ENCODE data around the gene SMARCB1. TPM values are rescaled to one million over a fixed set of nuclear protein-coding genes. Genes with fewer than 3 reads are reported as not detected.

The SMARCB1 gene
- total RNA-seq, 2 donors from 2014 or later, result 42.6 to 45.8 TPM

GRCh38 chr22:23775779-23776375 lies 10.9 kb upstream of the SMARCB1 start:
- peak; percentile 66 for DNase-seq (ENCODE audit: low spot score)
- intact Hi-C loops (cut with DNase I), result no loop called here

GRCh38 chr22:23777776-23778576 lies 8.8 kb upstream of the SMARCB1 start:
- DNase-seq (ENCODE audit: low spot score), result peak; percentile 79
- intact Hi-C loops (cut with DNase I), result no loop called here

GRCh38 chr22:23778577-23778900 lies 8.2 kb upstream of the SMARCB1 start:
- no peak for DNase-seq (ENCODE audit: low spot score)
- intact Hi-C loops (cut with DNase I), result no loop called here

GRCh38 chr22:23779083-23779482 lies 7.7 kb upstream of the SMARCB1 start:
- DNase-seq (ENCODE audit: low spot score), result peak; percentile 58
- intact Hi-C loops (cut with DNase I), result no loop called here

GRCh38 chr22:23779731-23780130 lies 7.0 kb upstream of the SMARCB1 start:
- DNase-seq (ENCODE audit: low spot score), result peak; percentile 68
- intact Hi-C loops (cut with DNase I), result loop anchor here in 1 of 2 donors (5.0 kb wide), 1 partner anchor 68 kb away; no protein-coding TSS in a partner anchor

- peak; percentile 71 for DNase-seq (ENCODE audit: low spot score)
- intact Hi-C loops (cut with DNase I), result loop anchor here in 1 of 2 donors (5.0 kb wide), 1 partner anchor 67 kb away; no protein-coding TSS in a partner anchor
Measured at GRCh38 chr22:23780146-23780748, 6.5 kb upstream of the SMARCB1 start.

GRCh38 chr22:23781065-23781464 lies 5.7 kb upstream of the SMARCB1 start:
- intact Hi-C loops (cut with DNase I), result loop anchor here in 1 of 2 donors (5.0 kb wide), 1 partner anchor 66 kb away; no protein-coding TSS in a partner anchor
- peak; percentile 76 for DNase-seq (ENCODE audit: low spot score)

- DNase-seq (ENCODE audit: low spot score), result peak; percentile 90
- intact Hi-C loops (cut with DNase I), result loop anchor here in 1 of 2 donors (5.0 kb wide), 1 partner anchor 66 kb away; no protein-coding TSS in a partner anchor
Measured at GRCh38 chr22:23781511-23782183, 5.1 kb upstream of the SMARCB1 start.

- DNase-seq (ENCODE audit: low spot score), result peak; percentile 49
- intact Hi-C loops (cut with DNase I), result loop anchor here in 1 of 2 donors (5.0 kb wide), 1 partner anchor 65 kb away; no protein-coding TSS in a partner anchor
Measured at GRCh38 chr22:23782252-23782651, 4.5 kb upstream of the SMARCB1 start.

- no peak for DNase-seq (ENCODE audit: low spot score)
- intact Hi-C loops (cut with DNase I), result loop anchor here in 1 of 2 donors (5.0 kb wide), 1 partner anchor 65 kb away; no protein-coding TSS in a partner anchor
Measured at GRCh38 chr22:23782703-23783102, 4.1 kb upstream of the SMARCB1 start.

- intact Hi-C loops (cut with DNase I), result loop anchor here in 1 of 2 donors (5.0 kb wide), 1 partner anchor 64 kb away; no protein-coding TSS in a partner anchor
- DNase-seq (ENCODE audit: low spot score), result peak; percentile 67
Measured at GRCh38 chr22:23783265-23784150, 3.3 kb upstream of the SMARCB1 start.

- intact Hi-C loops (cut with DNase I), result loop anchor here in 1 of 2 donors (5.0 kb wide), 1 partner anchor 63 kb away; no protein-coding TSS in a partner anchor
- peak; percentile 48 for DNase-seq (ENCODE audit: low spot score)
Measured at GRCh38 chr22:23784215-23784732, 2.5 kb upstream of the SMARCB1 start.

GRCh38 chr22:23786261-23786710 lies 480 bp upstream of the SMARCB1 start:
- intact Hi-C loops (cut with DNase I), result no loop called here
- peak; percentile 54 for DNase-seq (ENCODE audit: low spot score)

GRCh38 chr22:23787600-23787896 lies 782 bp downstream of the SMARCB1 start:
- DNase-seq (ENCODE audit: low spot score), result no peak
- intact Hi-C loops (cut with DNase I), result no loop called here

GRCh38 chr22:23787910-23788309 lies 1.1 kb downstream of the SMARCB1 start:
- DNase-seq (ENCODE audit: low spot score), result no peak
- intact Hi-C loops (cut with DNase I), result no loop called here

- intact Hi-C loops (cut with DNase I), result no loop called here
- DNase-seq (ENCODE audit: low spot score), result no peak
Measured at GRCh38 chr22:23789121-23789520, 2.4 kb downstream of the SMARCB1 start.

GRCh38 chr22:23789638-23790037 lies 2.9 kb downstream of the SMARCB1 start:
- no peak for DNase-seq (ENCODE audit: low spot score)

More at GRCh38 chr22:23789638-23790037, 2.9 kb downstream of the SMARCB1 start:
- intact Hi-C loops (cut with DNase I), result no loop called here
